Measurements from ENCODE around the gene FNDC3B.

GRCh38 chr3:172042136-172042662 is 2.8 kb downstream of the FNDC3B start:
- no peak for TF ChIP-seq POLR2AphosphoS5 (IDR thresholded peaks at IDR 0.05; ENCODE audit: low read depth, low read length)
- no peak for TF ChIP-seq POLR2A (IDR thresholded peaks at IDR 0.05; ENCODE audit: low read depth, low read length)

All from GM12892 (cell line).